ENCODE results near the gene PNPLA2.

PNPLA2 gene

DNA sequence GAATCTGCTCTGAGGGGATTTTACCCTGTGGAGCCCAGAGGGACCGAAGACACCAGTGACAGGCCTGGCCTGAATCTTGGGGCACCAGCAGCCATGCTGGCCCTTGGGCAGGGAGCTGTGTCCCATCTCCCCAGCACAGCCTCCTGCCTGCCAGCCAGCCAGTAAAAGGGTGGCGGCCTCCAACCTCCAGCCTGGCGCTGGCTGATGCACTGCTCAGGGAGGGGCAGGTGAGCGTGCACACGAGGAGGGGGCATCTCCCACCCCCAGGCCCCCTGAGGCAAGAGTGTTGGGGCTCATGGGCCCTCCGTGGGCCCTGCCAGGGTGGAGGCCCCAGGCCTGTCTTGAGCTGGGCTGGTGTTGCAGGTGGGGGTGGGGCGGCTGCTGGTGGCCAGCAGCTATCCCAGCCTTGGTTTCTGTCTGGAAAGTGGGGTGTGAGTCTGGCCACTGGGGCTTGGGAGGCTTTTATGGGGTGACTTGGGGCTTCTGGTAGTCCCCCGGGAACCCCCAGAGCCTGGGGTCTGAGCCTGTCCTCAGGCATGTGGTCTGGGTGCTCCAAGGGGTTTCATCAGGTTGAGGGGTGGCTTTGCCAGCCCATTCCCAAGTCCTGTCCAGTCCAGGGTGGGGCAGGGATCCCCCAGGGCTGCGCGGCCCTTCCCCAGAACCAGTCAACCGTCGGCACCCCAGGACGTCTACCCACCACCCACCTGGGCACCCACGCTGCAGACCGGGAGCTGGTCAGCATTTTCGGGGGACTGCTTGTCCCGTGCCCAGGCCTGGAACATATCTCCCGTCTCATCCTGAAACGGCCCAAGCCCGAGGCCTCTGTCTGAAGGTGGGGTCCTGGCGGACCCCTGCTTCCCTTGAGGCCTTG lies 41.8 kb downstream of the PNPLA2 start:
- no peak for DNase-seq (ENCODE audit: low read depth in 2 of 2)

- no peak for DNase-seq (ENCODE audit: low read depth in 2 of 2)
Observed at GRCh38 chr11:861105-861479, 42.4 kb downstream of the PNPLA2 start.

DNA sequence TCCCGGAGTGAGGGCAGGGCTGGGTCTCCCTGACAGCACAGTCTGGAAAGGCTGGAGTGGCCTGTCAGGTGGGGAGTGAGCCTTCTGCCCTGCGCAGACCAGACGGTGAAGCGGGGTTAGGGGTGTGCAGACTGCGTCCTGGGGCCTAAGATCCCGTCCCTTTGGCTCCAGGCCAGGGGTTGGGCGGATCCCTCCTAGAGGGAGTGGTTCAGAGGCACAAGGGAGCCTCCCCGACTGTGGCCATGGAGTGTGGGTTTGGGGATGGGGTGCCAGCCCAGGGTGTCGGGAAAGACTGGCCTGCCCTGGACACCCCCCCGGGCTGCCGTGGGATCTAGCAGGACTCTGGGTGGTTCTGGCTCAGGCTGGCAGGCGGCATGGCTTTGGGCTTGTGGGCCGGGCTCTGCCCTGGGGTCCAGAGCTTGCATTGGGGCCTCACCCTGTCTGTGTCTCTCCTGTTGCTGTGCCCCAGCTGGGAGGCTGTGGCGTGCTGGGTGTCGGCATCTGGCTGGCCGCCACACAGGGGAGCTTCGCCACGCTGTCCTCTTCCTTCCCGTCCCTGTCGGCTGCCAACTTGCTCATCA lies 43.5 kb downstream of the PNPLA2 start:
- no peak for DNase-seq (ENCODE audit: low read depth in 2 of 2)

GRCh38 chr11:862696-863022 lies 43.9 kb downstream of the PNPLA2 start:
- DNase-seq (ENCODE audit: low read depth in 2 of 2), result no peak

DNA sequence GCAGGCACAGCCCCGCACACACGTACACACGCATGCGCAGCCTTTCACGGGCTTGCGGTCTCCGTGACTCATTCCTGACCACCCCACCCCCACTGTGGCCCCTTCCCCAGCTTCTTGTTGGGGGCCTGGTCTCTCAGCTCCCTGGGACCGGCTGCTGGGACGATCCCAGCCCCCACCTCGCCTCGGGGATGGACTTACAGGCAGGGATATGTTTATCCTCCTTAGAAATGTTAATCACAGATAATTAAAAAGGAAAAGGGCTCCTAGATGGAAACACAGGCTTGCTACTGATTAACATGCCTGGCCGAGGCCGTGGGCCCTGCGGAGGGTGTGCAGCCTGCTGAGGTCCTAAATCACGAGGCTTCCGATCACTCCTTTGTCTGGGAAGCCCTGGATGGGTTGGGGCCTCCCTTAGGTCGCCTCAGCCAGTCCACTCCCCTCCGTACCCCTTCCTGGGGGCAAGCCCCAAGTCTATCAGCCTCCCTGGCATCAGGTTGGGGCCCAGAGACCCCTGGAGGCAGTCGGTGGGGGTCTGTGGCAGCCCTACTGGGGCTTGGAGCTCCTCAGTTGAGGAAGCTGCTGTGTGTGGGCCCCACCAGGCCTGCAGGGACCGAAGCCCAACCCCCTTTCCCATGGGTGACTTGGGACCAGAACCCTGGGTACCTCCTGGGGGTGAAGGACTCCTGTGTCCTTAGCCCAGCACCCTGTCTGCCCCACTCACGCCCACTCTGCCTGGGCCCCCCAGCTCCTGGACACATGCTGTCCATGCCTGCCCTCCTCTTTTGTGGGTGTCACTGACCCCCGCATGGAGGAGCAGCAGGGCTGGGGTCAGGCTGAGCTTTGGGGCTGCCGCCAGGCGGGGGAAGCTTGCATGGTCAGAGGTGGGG lies 44.6 kb downstream of the PNPLA2 start:
- DNase-seq (ENCODE audit: low read depth in 2 of 2), result no peak

DNA sequence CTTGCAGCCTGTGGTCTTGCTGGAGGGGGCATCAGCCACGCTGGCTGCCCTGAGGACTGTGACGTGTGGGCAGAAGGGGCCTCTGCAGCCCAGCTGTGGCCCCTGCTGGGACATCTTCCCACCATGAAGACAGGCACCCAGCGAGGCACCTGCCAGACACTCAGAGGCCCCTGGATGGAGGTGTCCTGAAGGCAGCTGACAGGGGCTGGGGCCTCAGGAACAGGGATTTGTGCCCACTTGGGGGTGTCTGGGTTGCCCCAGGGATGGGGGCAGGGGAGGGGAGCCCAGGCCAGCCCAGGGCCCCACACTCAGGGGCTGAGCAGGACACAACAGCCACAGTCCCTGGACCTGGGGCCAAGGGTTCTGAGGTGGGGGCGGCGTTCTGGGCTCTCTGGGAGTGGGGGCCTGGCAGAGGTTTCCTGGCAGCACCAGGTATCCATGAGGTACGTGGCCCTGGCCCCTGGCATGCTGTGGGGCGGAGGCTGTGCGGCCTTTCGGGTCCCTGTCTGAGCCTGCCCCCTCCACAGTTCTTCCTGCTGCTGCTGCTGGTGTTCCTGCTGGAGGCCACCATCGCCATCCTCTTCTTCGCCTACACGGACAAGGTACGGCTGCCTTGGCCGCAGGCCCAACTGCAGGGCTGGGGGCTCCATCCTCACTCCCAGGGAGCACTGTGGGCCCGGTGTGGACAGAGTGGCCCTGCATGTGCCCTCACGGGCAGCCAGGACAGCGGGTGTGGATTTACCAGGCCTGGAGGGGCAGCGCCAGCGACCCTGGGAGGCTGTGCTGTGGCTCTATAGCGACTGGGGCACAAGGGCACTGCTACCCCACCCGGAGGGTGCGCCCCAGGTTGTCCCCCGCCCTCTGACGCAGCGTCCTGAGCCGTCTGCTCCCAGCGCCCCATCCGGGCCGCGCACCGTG lies 45.5 kb downstream of the PNPLA2 start:
- no peak for DNase-seq (ENCODE audit: low read depth in 2 of 2)

DNA sequence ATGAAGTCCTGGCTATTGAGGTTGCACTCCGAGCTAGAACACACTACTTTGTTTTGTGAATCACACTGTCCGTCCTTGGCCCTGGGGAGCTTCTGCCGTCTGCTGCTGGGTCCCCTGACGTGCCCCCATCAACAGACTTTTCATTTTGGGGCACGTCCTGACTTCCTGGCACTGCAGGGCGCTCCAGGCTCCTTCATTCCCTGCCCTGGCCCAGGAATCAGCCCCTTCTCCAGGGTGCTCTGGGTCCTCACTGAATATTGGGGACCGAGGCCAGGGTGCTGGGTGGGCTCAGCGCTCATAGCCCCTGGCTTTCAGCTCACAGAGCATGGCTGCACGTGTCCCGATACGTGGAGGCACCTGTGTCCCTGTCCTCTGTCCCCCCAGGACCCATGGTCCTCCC lies 46.2 kb downstream of the PNPLA2 start:
- DNase-seq (ENCODE audit: low read depth in 2 of 2), result no peak

DNA sequence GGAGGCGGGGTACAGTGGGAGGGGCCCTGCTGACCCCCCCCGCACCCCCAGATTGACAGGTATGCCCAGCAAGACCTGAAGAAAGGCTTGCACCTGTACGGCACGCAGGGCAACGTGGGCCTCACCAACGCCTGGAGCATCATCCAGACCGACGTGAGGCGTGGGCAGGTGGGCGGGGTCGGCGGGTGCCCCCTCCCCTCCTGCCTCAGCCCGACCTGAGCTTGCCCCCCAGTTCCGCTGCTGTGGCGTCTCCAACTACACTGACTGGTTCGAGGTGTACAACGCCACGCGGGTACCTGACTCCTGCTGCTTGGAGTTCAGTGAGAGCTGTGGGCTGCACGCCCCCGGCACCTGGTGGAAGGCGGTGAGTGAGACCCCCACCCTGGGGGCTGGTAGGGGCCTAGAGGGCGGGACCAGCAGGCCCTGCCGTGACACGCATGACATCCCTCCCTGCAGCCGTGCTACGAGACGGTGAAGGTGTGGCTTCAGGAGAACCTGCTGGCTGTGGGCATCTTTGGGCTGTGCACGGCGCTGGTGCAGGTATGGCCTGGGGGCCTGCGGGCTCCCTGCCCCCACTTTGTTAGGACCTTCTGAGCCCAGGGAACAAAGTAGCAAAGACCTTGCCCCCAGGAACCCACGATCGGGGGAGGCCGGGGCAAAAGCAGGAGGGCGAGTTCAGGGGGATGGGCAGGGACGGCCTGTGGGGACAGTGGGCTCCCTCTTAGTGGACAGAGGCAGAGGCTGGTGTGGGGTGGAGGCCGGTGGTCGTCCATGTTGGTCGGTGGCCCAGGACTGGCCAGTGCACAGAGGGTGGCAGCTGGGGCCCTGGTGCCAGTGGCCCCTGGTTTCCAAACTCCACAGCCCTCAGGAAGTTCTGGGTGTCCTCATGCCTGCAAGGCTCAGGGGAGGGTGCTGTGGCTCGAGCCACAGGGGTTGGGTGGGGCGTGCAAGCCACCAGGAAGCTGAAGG lies 47.0 kb downstream of the PNPLA2 start:
- DNase-seq (ENCODE audit: low read depth in 2 of 2), result no peak

GRCh38 chr11:866481-866880 lies 47.8 kb downstream of the PNPLA2 start:
- DNase-seq (ENCODE audit: low read depth in 2 of 2), result no peak

GRCh38 chr11:867856-868358 lies 49.2 kb downstream of the PNPLA2 start:
- DNase-seq (ENCODE audit: low read depth in 2 of 2), result no peak

- no peak for DNase-seq (ENCODE audit: low read depth in 2 of 2)
Observed at GRCh38 chr11:868394-868793, 49.7 kb downstream of the PNPLA2 start.

DNA sequence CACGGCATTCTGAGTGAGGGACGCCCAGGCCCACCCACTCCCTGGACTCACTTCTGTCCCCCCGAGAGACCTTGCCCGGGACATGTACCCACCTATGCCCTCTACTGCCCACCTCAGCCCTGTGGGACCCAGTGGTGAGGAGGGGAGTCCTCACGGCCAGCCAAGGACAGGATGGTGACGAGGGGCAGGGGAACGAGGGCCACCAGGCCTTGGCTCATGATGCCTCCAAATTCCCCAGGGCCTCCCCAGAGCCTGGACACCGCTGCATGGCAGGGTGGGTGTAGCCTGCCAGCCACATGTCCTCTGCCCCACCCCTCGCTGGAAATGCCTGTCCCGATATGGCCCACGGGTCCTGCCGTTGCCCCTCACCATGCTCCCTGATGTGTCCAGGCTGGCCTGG lies 50.1 kb downstream of the PNPLA2 start:
- DNase-seq (ENCODE audit: low read depth in 2 of 2), result no peak

- no peak for DNase-seq (ENCODE audit: low read depth in 2 of 2)
Observed at GRCh38 chr11:869399-870126, 50.8 kb downstream of the PNPLA2 start.

DNA sequence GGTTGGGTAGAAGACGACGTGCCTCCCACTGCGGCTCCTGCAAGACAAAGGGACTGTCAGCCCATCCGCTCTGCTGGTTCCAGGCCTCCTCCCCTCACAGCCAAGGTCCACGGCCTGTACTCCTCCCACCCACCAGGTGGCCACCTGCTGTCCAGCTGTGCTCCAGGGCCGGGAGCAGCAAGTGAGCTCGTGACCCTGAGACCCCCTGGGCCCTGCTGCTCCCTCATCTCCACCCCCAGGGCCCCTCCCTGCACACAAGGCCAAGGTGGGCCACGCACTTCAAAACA lies 51.4 kb downstream of the PNPLA2 start:
- no peak for DNase-seq (ENCODE audit: low read depth in 2 of 2)

- no peak for DNase-seq (ENCODE audit: low read depth in 2 of 2)
Observed at GRCh38 chr11:870418-870817, 51.7 kb downstream of the PNPLA2 start.

GRCh38 chr11:871472-871871 lies 52.8 kb downstream of the PNPLA2 start:
- no peak for DNase-seq (ENCODE audit: low read depth in 2 of 2)

DNA sequence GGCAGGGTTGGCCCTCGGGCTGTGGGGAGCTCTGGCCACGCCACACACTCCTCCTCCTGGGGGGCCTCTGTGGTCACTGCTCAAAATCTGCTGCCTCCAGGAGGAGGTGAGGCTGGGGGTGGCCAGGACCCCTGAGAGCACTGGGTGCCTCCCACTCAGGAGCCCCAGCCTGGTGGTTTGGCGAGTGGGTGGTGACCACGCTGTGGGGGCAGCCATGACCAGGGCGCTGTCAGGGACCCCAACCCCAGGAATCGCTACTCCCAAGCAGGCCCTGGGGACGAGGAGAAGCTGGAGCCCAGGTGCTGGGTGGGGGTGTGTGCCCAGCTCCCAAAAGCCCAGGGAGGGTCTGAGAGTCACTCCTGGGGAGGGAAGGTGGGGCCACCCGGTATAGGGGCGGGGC lies 54.1 kb downstream of the PNPLA2 start:
- DNase-seq (ENCODE audit: low read depth in 2 of 2), result no peak

DNA sequence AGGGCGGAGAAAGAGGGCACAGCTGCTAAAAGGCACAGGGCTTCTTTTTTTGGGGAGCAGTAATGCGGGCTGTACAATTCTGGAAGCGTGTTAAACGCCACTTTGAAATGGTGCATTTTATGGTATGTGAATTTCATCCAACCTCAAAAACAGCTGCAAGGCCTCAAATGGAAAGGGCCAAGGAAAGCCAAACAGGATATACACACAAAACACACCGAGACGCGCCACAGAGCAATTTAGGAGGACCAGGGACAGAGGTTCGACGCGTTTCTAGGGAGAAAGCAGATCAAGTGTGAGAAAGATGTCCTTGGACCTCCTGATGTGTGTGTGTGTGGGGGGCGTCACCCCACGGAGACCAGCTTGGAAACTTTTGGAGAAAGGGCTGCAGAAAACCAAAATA lies 55.0 kb downstream of the PNPLA2 start:
- DNase-seq (ENCODE audit: low read depth in 2 of 2), result no peak

Data from stimulated activated CD4-positive, alpha-beta T cell treated with anti-CD3 and anti-CD28 coated beads, Interleukin-4, amount 100 ng/mL, for 48 hours (primary cell).